Suprapubic skin (tissue), 4 donors: ENCODE results near the gene RBM39. TPM values are rescaled to one million over a fixed set of nuclear protein-coding genes. Genes with fewer than 3 reads are reported as not detected.
"Not testable (repeated sequence)": the region's sequence is repeated elsewhere in the genome, so short reads cannot be mapped to it uniquely, and the experiment has no call there.

Source experiments
- DNase-seq, 2 donors: peaks; one replicate each; pipeline ENCODE4 v3.0.0-alpha.2; 2019; ENCODE audit warnings: low spot score in 2 of 2
- H3K27ac ChIP-seq: fragments of 200-600 bp; sonication (generic); one replicate; pipeline ENCODE4 v1.5.1; 2019
- H3K27me3 ChIP-seq: fragments of 200-600 bp; sonication (generic); one replicate; pipeline ENCODE4 v1.5.1; 2019
- H3K36me3 ChIP-seq: fragments of 200-600 bp; sonication (generic); one replicate; pipeline ENCODE4 v1.5.1; 2019
- H3K4me1 ChIP-seq: fragments of 200-600 bp; sonication (generic); one replicate; pipeline ENCODE4 v1.5.1; 2019
- H3K4me3 ChIP-seq: fragments of 200-600 bp; sonication (generic); one replicate; pipeline ENCODE4 v1.5.1; 2019; ENCODE audit warnings: mild to moderate bottlenecking
- H3K9me3 ChIP-seq: fragments of 200-600 bp; sonication (generic); one replicate; pipeline ENCODE4 v1.5.1; 2019
- CTCF ChIP-seq, 2 donors: fragments of 200-600 bp in 1 of 2; fragments of 450-650 bp in 1 of 2; sonication (generic) in 1 of 2; IDR thresholded peaks; one replicate each; pipeline ENCODE4 v1.5.1; 2016 to 2019; ENCODE audit warnings: antibody characterized with exemption in 2 of 2, mild to moderate bottlenecking in 1 of 2, moderate library complexity in 1 of 2
- EP300 ChIP-seq: sonication (generic); formaldehyde crosslinking; IDR thresholded peaks from one replicate; pipeline ENCODE4 v1.6.1; 2017; ENCODE audit warnings: antibody characterized with exemption
- POLR2A ChIP-seq, 2 donors: fragments of 450-650 bp; IDR thresholded peaks; one replicate each; pipeline ENCODE4 v1.6.1; 2017; ENCODE audit warnings: antibody characterized with exemption in 2 of 2, mild to moderate bottlenecking in 2 of 2, moderate library complexity in 2 of 2
- POLR2AphosphoS5 ChIP-seq, 3 donors: sonication (generic); formaldehyde crosslinking; IDR thresholded peaks; one replicate each; pipeline ENCODE4 v1.6.1; 2017; ENCODE audit warnings: antibody characterized with exemption in 3 of 3
- WGBS: methylation state at CpG from one replicate; pipeline ENCODE4 v1.1.5; 2018; 5-methylcytosine and 5-hydroxymethylcytosine counted together
- total RNA-seq, 4 donors: library from RNA; depleted of rRNA; stranded (reverse); fragments of >200 nt; gene quantifications; one replicate each; pipeline ENCODE4 v1.1.0, GENCODE V29; 2016

RBM39 gene
- total RNA-seq, 4 donors from 2014 or later, result 245 to 599 (median 258) TPM

DNA sequence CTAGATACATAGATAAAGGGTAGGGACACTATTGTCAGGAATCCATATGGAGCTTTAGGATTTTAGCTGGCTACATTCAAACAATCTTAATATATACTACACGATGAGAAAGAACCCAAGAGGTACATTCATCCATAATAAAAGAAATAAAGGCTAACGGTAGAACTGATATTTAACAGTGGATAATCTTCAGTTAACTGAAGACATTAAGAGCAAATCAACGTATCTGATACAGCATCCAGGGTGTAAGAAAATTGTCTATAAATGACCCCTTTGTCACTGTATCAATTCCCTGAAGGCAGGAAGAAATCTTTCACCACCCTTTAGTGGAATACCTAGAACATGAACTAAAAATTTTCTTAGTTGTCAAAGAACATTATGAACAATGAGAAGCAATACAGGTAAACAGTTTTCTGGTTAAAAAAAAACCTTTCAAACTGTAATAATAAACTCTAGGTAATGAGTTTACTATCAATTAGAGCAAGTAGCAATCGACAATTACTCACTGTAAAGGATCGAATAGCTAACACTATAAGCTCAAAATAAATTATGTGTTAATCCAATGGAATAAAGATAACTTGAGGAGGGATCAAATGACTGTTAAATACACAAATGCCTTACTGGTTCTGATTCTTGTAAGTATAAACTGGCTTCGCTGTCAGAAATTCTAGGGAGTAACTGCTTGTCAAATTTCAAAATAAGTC, 31.0 kb downstream of the RBM39 start:
- Histone ChIP-seq H3K27me3 (no peaks in the 10 kb centered on the region), H3K27ac (no peak overlapping the region), H3K4me1 (peaks cover 17% of the 10 kb centered on the region), H3K9me3 (no peaks in the 10 kb centered on the region), H3K36me3 (peaks cover 95% of the 10 kb centered on the region), H3K4me3 (no peak overlapping the region)
- DNase-seq, result no peak
- 63% methylated on average over 6 of the region's 6 CpGs for WGBS
- no peak for TF ChIP-seq EP300
- no peak for TF ChIP-seq POLR2A (IDR thresholded peaks at IDR 0.05)
- TF ChIP-seq POLR2AphosphoS5 (IDR thresholded peaks at IDR 0.05), result no peak
- TF ChIP-seq CTCF (IDR thresholded peaks at IDR 0.05), result no peak

- H3K4me3 ChIP-seq, result no peak overlapping the region
- H3K27me3 ChIP-seq, result no peaks in the 10 kb centered on the region
Observed at GRCh38 chr20:35710039-35710438, 32.0 kb downstream of the RBM39 start.

DNA sequence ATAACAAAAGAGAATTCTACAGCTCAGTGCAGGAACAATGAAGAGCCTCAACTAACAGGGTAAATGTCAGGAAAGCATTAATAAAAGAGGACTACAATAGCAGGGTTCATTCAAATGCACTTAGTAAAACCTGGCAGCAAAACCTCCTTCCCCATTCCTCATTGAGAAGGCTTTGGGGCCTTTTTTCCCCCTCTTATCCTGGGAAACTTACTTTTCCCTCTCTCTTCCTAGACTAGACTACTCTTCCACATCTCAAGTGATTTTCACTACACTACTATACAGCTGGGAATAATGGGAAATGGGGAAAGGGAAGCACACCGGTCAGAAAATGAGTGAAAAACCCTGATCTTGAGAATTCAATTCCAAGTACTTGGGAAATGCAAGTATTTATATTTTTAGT, 32.8 kb downstream of the RBM39 start:
- Histone ChIP-seq H3K27me3 (no peaks in the 10 kb centered on the region), H3K9me3 (no peaks in the 10 kb centered on the region), H3K27ac (no peak overlapping the region), H3K4me3 (no peak overlapping the region), H3K36me3 (peaks cover 95% of the 10 kb centered on the region), H3K4me1 (peaks cover 17% of the 10 kb centered on the region)
- 82% methylated on average over 1 of the region's 1 CpG for WGBS
- no peak for TF ChIP-seq CTCF (IDR thresholded peaks at IDR 0.05)
- no peak for TF ChIP-seq POLR2AphosphoS5 (IDR thresholded peaks at IDR 0.05)
- no peak for DNase-seq

More at GRCh38 chr20:35710039-35710438, 32.0 kb downstream of the RBM39 start:
- DNase-seq, result no peak
- no peak overlapping the region for H3K27ac ChIP-seq
- H3K36me3 ChIP-seq, result peaks cover 95% of the 10 kb centered on the region
- H3K9me3 ChIP-seq, result no peaks in the 10 kb centered on the region
- H3K4me1 ChIP-seq, result peaks cover 17% of the 10 kb centered on the region
- TF ChIP-seq POLR2AphosphoS5 (IDR thresholded peaks at IDR 0.05) (no peak), EP300 (no peak), CTCF (IDR thresholded peaks at IDR 0.05) (no peak)

- no peak for DNase-seq
- Histone ChIP-seq H3K27ac (no peak overlapping the region), H3K36me3 (peaks cover 96% of the 10 kb centered on the region), H3K9me3 (no peaks in the 10 kb centered on the region), H3K4me1 (peaks cover 17% of the 10 kb centered on the region), H3K4me3 (no peak overlapping the region), H3K27me3 (no peaks in the 10 kb centered on the region)
- WGBS, result 61% methylated on average over 1 of the region's 1 CpG
- TF ChIP-seq EP300 (no peak), POLR2A (IDR thresholded peaks at IDR 0.05) (no peak), POLR2AphosphoS5 (IDR thresholded peaks at IDR 0.05) (no peak), CTCF (IDR thresholded peaks at IDR 0.05) (no peak)
Observed at GRCh38 chr20:35708502-35708901, 33.6 kb downstream of the RBM39 start.

GRCh38 chr20:35706591-35707529, 35.2 kb downstream of the RBM39 start:
- H3K27ac ChIP-seq, DNase-seq, H3K9me3 ChIP-seq, H3K27me3 ChIP-seq, H3K4me3 ChIP-seq: not testable (repeated sequence)
- Histone ChIP-seq H3K4me1 (peaks cover 17% of the 10 kb centered on the region), H3K36me3 (peaks cover 91% of the 10 kb centered on the region)
- 87% methylated on average over 17 of the region's 17 CpGs for WGBS

DNA sequence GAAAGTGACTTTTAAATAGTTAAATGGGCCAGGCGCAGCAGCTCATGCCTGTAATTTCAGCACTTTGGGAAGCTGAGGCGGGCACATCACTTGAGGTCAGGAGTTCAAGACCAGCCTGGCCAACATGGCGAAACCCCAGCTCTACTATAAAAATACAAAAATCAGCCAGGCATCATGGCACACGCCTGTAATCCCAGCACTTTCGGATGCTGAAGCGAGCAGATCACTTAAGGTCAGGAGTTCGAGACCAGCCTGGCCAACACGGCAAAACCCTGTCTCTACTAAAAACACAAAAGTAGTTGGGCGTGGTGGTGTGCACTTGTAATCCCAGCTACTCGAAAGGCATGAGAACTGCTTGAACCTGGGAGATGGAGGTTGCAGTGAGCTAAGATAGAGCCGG, 36.2 kb downstream of the RBM39 start:
- WGBS, result 88% methylated on average over 11 of the region's 11 CpGs
- H3K9me3 ChIP-seq, H3K27me3 ChIP-seq, H3K27ac ChIP-seq, DNase-seq, H3K4me3 ChIP-seq: not testable (repeated sequence)
- H3K36me3 ChIP-seq, result peaks cover 81% of the 10 kb centered on the region
- H3K4me1 ChIP-seq, result peaks cover 11% of the 10 kb centered on the region
